Stimulated activated naive B cell treated with anti-CD40 and anti-IgM and Interleukin-4, amounts not matched to agents 10 μg/mL and 1 μg/mL and 100 μg/mL, for 72 hours (primary cell): Measurements from ENCODE around the gene BSCL2.
"Not testable (repeated sequence)": the region's sequence is repeated elsewhere in the genome, so short reads cannot be mapped to it uniquely, and the experiment has no call there.

Experiments
- ATAC-seq, 2 donors: fragments of 150-1000 bp; cut with Tn5 transposase; replicated peaks; 2 replicates each; pipeline ENCODE4 v1.10.0; 2021; ENCODE audit warnings: moderate library complexity in 1 of 2
- DNase-seq: peaks from one replicate; pipeline ENCODE4 v3.0.0; 2021
- H3K27ac Mint-ChIP-seq: one replicate; pipeline ENCODE4 v1.8.0; 2022; ENCODE audit warnings: mild to moderate bottlenecking, mixed read lengths
- H3K27me3 Mint-ChIP-seq, 2 donors: one replicate each; pipeline ENCODE4 v1.8.0; 2022; ENCODE audit warnings: mixed read lengths in 2 of 2
- H3K36me3 Mint-ChIP-seq, 2 donors: one replicate each; pipeline ENCODE4 v1.8.0; 2022; ENCODE audit warnings: mixed read lengths in 2 of 2, mild to moderate bottlenecking in 1 of 2
- H3K4me1 Mint-ChIP-seq, 2 donors: one replicate each; pipeline ENCODE4 v1.8.0; 2022; ENCODE audit warnings: mixed read lengths in 2 of 2, mild to moderate bottlenecking in 1 of 2
- H3K4me3 Mint-ChIP-seq, 2 donors: one replicate each; pipeline ENCODE4 v1.8.0; 2022; ENCODE audit warnings: mild to moderate bottlenecking in 2 of 2, mixed read lengths in 2 of 2, moderate library complexity in 1 of 2
- H3K9me3 Mint-ChIP-seq, 2 donors: one replicate each; pipeline ENCODE4 v1.8.0; 2022; ENCODE audit warnings: mixed read lengths in 2 of 2, mild to moderate bottlenecking in 1 of 2

BSCL2 gene

GRCh38 chr11:62710001-62710345 lies 2.7 kb upstream of the BSCL2 start:
- peak overlapping the region; percentile 90 to 92 for H3K4me3 Mint-ChIP-seq
- peak overlapping the region; percentile 95 for H3K27ac Mint-ChIP-seq
- no peaks in the 10 kb centered on the region for H3K27me3 Mint-ChIP-seq
- peaks cover 33 to 63% of the 10 kb centered on the region in 2 donors for H3K36me3 Mint-ChIP-seq
- no peak for DNase-seq
- H3K9me3 Mint-ChIP-seq, result peaks cover 0 to 1% of the 10 kb centered on the region in 2 donors
- no peak for ATAC-seq
- peaks cover 53 to 84% of the 10 kb centered on the region in 2 donors for H3K4me1 Mint-ChIP-seq

- peak overlapping the region; percentile 90 to 92 for H3K4me3 Mint-ChIP-seq
- H3K27ac Mint-ChIP-seq, result peak overlapping the region; percentile 95
- H3K36me3 Mint-ChIP-seq, result peaks cover 33 to 58% of the 10 kb centered on the region in 2 donors
- DNase-seq, result peak; percentile 93
- peaks cover 51 to 81% of the 10 kb centered on the region in 2 donors for H3K4me1 Mint-ChIP-seq
- H3K27me3 Mint-ChIP-seq, result no peaks in the 10 kb centered on the region
- peak; percentile 78 to 82 for ATAC-seq
- peaks cover 0 to 1% of the 10 kb centered on the region in 2 donors for H3K9me3 Mint-ChIP-seq
Measured at GRCh38 chr11:62709247-62710000, 2.2 kb upstream of the BSCL2 start.

- Mint-ChIP-seq H3K4me1 (peaks cover 47 to 77% of the 10 kb centered on the region in 2 donors), H3K27ac (peak overlapping the region; percentile 95), H3K27me3 (no peaks in the 10 kb centered on the region), H3K9me3 (peaks cover 0 to 1% of the 10 kb centered on the region in 2 donors), H3K4me3 (peak overlapping the region; percentile 90 to 92), H3K36me3 (peaks cover 29 to 54% of the 10 kb centered on the region in 2 donors)
- ATAC-seq (peak; percentile 20 to 25), DNase-seq (peak; percentile 34)
Measured at GRCh38 chr11:62708793-62709192, 1.6 kb upstream of the BSCL2 start.

- no peaks in the 10 kb centered on the region for H3K27me3 Mint-ChIP-seq
- H3K27ac Mint-ChIP-seq, result peak overlapping the region; percentile 95
- H3K36me3 Mint-ChIP-seq, result peaks cover 29 to 50% of the 10 kb centered on the region in 2 donors
- ATAC-seq, result no peak
- DNase-seq, result no peak
- peaks cover 43 to 73% of the 10 kb centered on the region in 2 donors for H3K4me1 Mint-ChIP-seq
- peak overlapping the region; percentile 90 to 92 for H3K4me3 Mint-ChIP-seq
- peaks cover 0 to 1% of the 10 kb centered on the region in 2 donors for H3K9me3 Mint-ChIP-seq
Measured at GRCh38 chr11:62708392-62708791, 1.2 kb upstream of the BSCL2 start.

- ATAC-seq (no peak), DNase-seq (no peak)
- Mint-ChIP-seq H3K27me3 (no peaks in the 10 kb centered on the region), H3K4me3 (peak overlapping the region; percentile 95 to 99), H3K9me3 (peaks cover 0 to 1% of the 10 kb centered on the region in 2 donors), H3K27ac (peak overlapping the region; percentile 37), H3K4me1 (peaks cover 36 to 58% of the 10 kb centered on the region in 2 donors), H3K36me3 (peaks cover 34 to 45% of the 10 kb centered on the region in 2 donors)
Measured at GRCh38 chr11:62706850-62707247, 375 bp downstream of the BSCL2 start.

GRCh38 chr11:62705880-62706849 lies 1.1 kb downstream of the BSCL2 start:
- no peaks in the 10 kb centered on the region for H3K27me3 Mint-ChIP-seq
- H3K4me3 Mint-ChIP-seq, result peak overlapping the region; percentile 95 to 99
- peak overlapping the region; percentile 97 for H3K27ac Mint-ChIP-seq
- H3K4me1 Mint-ChIP-seq, result peaks cover 36 to 58% of the 10 kb centered on the region in 2 donors
- DNase-seq, result peak; percentile 84
- peak; percentile 71 to 78 for ATAC-seq
- H3K9me3 Mint-ChIP-seq, result peaks cover 0 to 1% of the 10 kb centered on the region in 2 donors
- peaks cover 35 to 43% of the 10 kb centered on the region in 2 donors for H3K36me3 Mint-ChIP-seq

- no peak for ATAC-seq
- peaks cover 0 to 1% of the 10 kb centered on the region in 2 donors for H3K9me3 Mint-ChIP-seq
- DNase-seq, result no peak
- H3K27ac Mint-ChIP-seq, result peak overlapping the region; percentile 97
- H3K27me3 Mint-ChIP-seq, result no peaks in the 10 kb centered on the region
- peaks cover 31 to 40% of the 10 kb centered on the region in 2 donors for H3K36me3 Mint-ChIP-seq
- H3K4me3 Mint-ChIP-seq, result peak overlapping the region; percentile 95 to 99
- H3K4me1 Mint-ChIP-seq, result peaks cover 36 to 53% of the 10 kb centered on the region in 2 donors
Measured at GRCh38 chr11:62705413-62705812, 1.8 kb downstream of the BSCL2 start.

GRCh38 chr11:62703921-62704320 lies 3.3 kb downstream of the BSCL2 start:
- Mint-ChIP-seq H3K4me1 (peaks cover 32 to 39% of the 10 kb centered on the region in 2 donors), H3K36me3 (peaks cover 27 to 34% of the 10 kb centered on the region in 2 donors)
- not testable (repeated sequence) for H3K4me3 Mint-ChIP-seq, H3K9me3 Mint-ChIP-seq, H3K27me3 Mint-ChIP-seq, ATAC-seq, DNase-seq, H3K27ac Mint-ChIP-seq

- DNase-seq (no peak), ATAC-seq (no peak)
- no peaks in the 10 kb centered on the region for H3K27me3 Mint-ChIP-seq
- H3K4me1 Mint-ChIP-seq, result peaks cover 17 to 22% of the 10 kb centered on the region in 2 donors
- peak overlapping the region; percentile 75 for H3K27ac Mint-ChIP-seq
- H3K9me3 Mint-ChIP-seq, result peaks cover 0 to 1% of the 10 kb centered on the region in 2 donors
- no peak overlapping the region for H3K4me3 Mint-ChIP-seq
- peaks cover 29 to 32% of the 10 kb centered on the region in 2 donors for H3K36me3 Mint-ChIP-seq
Measured at GRCh38 chr11:62702246-62702645, 5.0 kb downstream of the BSCL2 start.

- ATAC-seq (peak; percentile 84 to 93), DNase-seq (peak; percentile 53)
- Mint-ChIP-seq H3K4me1 (peaks cover 6 to 8% of the 10 kb centered on the region in 2 donors), H3K36me3 (peaks cover 38 to 39% of the 10 kb centered on the region in 2 donors), H3K27ac (peak overlapping the region; percentile 56), H3K4me3 (no peak overlapping the region), H3K27me3 (no peaks in the 10 kb centered on the region), H3K9me3 (no peaks in the 10 kb centered on the region)
Measured at GRCh38 chr11:62694455-62695167, 12.6 kb downstream of the BSCL2 start.

- not testable (repeated sequence) for H3K27ac Mint-ChIP-seq, DNase-seq, ATAC-seq, H3K9me3 Mint-ChIP-seq, H3K4me3 Mint-ChIP-seq, H3K4me1 Mint-ChIP-seq, H3K27me3 Mint-ChIP-seq
- peaks cover 41 to 43% of the 10 kb centered on the region in 2 donors for H3K36me3 Mint-ChIP-seq
Measured at GRCh38 chr11:62693624-62694023, 13.6 kb downstream of the BSCL2 start.

GRCh38 chr11:62689421-62690183 lies 17.6 kb downstream of the BSCL2 start, which contains the start of gene LRRN4CL:
TSS of gene LRRN4CL (minus strand) at chr11:62689530. CDS start at chr11:62688508, 1,022 bp downstream.
- Mint-ChIP-seq H3K36me3 (peaks cover 31 to 34% of the 10 kb centered on the region in 2 donors), H3K4me3 (no peak within 1 kb of the TSS), H3K9me3 (no peaks in the 10 kb centered on the region), H3K27me3 (peaks cover 4 to 23% of the 10 kb centered on the region in 2 donors), H3K4me1 (peaks cover under 1 to 3% of the 10 kb centered on the region in 2 donors), H3K27ac (no peak within 1 kb of the TSS)
- DNase-seq, result no peak
- no peak for ATAC-seq

- Mint-ChIP-seq H3K4me3 (no peak overlapping the region), H3K4me1 (no peaks in the 10 kb centered on the region), H3K9me3 (no peaks in the 10 kb centered on the region), H3K27me3 (peaks cover 4 to 23% of the 10 kb centered on the region in 2 donors), H3K27ac (no peak overlapping the region), H3K36me3 (peaks cover 29 to 31% of the 10 kb centered on the region in 2 donors)
- DNase-seq (no peak), ATAC-seq (no peak)
Measured at GRCh38 chr11:62688491-62688890, 18.7 kb downstream of the BSCL2 start.
